ENCODE measurements around the gene NFKBIA.

Gene NFKBIA

DNA sequence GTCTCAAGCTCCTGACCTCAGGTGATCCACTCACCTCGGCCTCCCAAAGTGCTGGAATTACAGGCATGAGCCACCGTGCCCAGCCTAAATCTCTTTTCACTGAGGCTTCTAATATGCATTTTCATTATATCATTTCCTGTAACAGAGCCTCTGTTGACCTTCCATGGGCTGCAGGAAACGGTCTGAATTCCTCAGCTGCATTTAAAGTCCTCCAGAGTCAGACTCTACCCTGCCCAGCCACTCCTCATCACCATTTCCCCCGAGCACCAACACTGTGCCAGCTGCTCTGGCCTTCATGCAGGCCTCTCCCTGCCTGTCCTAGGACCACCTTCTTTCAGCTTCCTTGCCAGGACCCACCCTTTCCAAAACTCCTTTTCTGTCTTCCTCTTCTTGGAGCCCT lies 9.8 kb upstream of the NFKBIA start:
- no peak overlapping the region for H3K4me3 ChIP-seq (ENCODE audit: low read length)
- no peaks in the 10 kb centered on the region for H3K9me3 ChIP-seq (ENCODE audit: insufficient read depth, low read length)
- no peaks in the 10 kb centered on the region for H3K79me2 ChIP-seq (ENCODE audit: low read length)
- H3K27ac ChIP-seq (ENCODE audit: low read length) = no peak overlapping the region
- peaks cover 34% of the 10 kb centered on the region for H3K4me1 ChIP-seq (ENCODE audit: low read length)
- no peak overlapping the region for H3K9ac ChIP-seq (ENCODE audit: low read length)
- H4K20me1 ChIP-seq (ENCODE audit: insufficient read depth, low read length) = no peaks in the 10 kb centered on the region
- no peaks in the 10 kb centered on the region for H3K27me3 ChIP-seq (ENCODE audit: low read depth, low read length)
- TF ChIP-seq, protein P1, sequence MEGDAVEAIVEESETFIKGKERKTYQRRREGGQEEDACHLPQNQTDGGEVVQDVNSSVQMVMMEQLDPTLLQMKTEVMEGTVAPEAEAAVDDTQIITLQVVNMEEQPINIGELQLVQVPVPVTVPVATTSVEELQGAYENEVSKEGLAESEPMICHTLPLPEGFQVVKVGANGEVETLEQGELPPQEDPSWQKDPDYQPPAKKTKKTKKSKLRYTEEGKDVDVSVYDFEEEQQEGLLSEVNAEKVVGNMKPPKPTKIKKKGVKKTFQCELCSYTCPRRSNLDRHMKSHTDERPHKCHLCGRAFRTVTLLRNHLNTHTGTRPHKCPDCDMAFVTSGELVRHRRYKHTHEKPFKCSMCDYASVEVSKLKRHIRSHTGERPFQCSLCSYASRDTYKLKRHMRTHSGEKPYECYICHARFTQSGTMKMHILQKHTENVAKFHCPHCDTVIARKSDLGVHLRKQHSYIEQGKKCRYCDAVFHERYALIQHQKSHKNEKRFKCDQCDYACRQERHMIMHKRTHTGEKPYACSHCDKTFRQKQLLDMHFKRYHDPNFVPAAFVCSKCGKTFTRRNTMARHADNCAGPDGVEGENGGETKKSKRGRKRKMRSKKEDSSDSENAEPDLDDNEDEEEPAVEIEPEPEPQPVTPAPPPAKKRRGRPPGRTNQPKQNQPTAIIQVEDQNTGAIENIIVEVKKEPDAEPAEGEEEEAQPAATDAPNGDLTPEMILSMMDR (IDR thresholded peaks at IDR 0.05; ENCODE audit: low read depth, low read length) = no peak
- TF ChIP-seq EZH2phosphoT487 (IDR thresholded peaks at IDR 0.05; ENCODE audit: low read depth) = no peak
- no peak overlapping the region for H3K4me2 ChIP-seq (ENCODE audit: low read length)
- no peaks in the 10 kb centered on the region for H3K36me3 ChIP-seq (replicated peaks; ENCODE audit: low read depth, low read length)
- H2AFZ ChIP-seq (ENCODE audit: low read depth, low read length) = 0 out of 2 replicates have a peak overlapping the region, but pooled peaks have one; percentile 9

DNA sequence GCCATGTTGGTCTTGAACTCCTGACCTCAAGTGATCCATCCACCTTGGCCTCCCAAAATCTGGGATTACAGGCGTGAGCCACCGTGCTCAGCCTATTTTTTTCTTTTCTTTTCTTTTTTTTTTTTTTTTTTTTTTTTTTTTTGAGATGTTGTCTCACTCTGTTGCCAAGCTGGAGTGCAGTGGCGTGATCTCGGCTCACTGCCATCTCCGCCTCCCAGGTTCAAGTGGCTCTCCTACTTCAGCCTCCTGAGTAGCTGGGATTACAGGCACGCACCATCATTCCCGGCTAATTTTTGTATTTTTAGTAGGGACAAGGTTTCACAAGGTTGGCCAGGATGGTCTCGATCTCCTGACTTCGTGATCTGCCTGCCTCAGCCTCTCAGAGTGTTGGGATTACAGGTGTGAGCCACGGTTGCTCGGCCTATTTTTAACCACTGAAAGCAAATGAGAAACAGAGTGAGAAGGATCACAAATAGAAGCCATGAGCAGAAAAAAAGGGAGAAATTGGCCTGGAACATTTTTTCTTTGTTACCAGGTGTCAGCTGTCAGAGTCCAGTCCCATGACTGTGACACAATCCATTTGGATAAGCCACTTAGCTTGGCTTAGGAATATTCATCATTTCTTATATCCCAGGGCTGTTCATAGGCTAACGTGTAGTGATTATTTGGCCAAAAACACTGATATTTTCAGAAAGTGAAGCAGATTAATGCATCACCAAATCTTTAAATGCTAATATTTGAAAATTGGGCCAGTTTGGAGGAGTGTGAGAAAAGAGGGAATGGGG lies 7.9 kb upstream of the NFKBIA start:
- no peak overlapping the region for H3K27ac ChIP-seq (ENCODE audit: low read length)
- peak overlapping the region; percentile 57 for H3K4me2 ChIP-seq (ENCODE audit: low read length)
- H4K20me1 ChIP-seq (ENCODE audit: insufficient read depth, low read length) = no peaks in the 10 kb centered on the region
- no peak for TF ChIP-seq EZH2phosphoT487 (IDR thresholded peaks at IDR 0.05; ENCODE audit: low read depth)
- TF ChIP-seq, protein P1 (IDR thresholded peaks at IDR 0.05; ENCODE audit: low read depth, low read length) = no peak
- H3K27me3 ChIP-seq (ENCODE audit: low read depth, low read length) = no peaks in the 10 kb centered on the region
- peaks cover 46% of the 10 kb centered on the region for H3K4me1 ChIP-seq (ENCODE audit: low read length)
- H3K36me3 ChIP-seq (replicated peaks; ENCODE audit: low read depth, low read length) = no peaks in the 10 kb centered on the region
- 0 out of 2 replicates have a peak overlapping the region, but pooled peaks have one; percentile 69 for H2AFZ ChIP-seq (ENCODE audit: low read depth, low read length)
- no peaks in the 10 kb centered on the region for H3K79me2 ChIP-seq (ENCODE audit: low read length)
- H3K9ac ChIP-seq (ENCODE audit: low read length) = no peak overlapping the region
- no peaks in the 10 kb centered on the region for H3K9me3 ChIP-seq (ENCODE audit: insufficient read depth, low read length)
- no peak overlapping the region for H3K4me3 ChIP-seq (ENCODE audit: low read length)

DNA sequence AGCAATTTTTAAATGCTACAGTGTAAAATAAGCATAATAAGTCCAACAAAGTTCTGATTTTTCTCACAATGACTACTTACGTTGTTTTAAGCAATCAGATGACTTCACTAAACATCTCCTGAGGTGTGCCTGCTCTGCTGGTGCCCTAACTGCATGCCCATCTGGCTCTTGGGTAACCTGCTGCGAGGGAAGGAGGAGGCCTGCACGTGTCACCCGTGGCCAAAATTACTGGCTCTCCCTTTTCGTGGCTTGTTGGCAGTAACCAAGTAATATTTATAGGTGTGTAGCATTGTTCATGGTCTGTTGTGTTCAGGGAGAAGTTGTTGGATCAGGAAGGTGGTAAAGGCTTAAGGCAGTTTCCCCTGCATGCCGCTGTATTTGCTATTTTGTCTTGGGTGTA lies 6.3 kb upstream of the NFKBIA start:
- H3K4me1 ChIP-seq (ENCODE audit: low read length) = peaks cover 46% of the 10 kb centered on the region
- H3K4me2 ChIP-seq (ENCODE audit: low read length) = no peak overlapping the region
- no peak overlapping the region for H2AFZ ChIP-seq (ENCODE audit: low read depth, low read length)
- H3K79me2 ChIP-seq (ENCODE audit: low read length) = peaks cover 3% of the 10 kb centered on the region; the same call in 1 of the 2 replicates
- H3K4me3 ChIP-seq (ENCODE audit: low read length) = no peak overlapping the region
- H3K9me3 ChIP-seq (ENCODE audit: insufficient read depth, low read length) = no peaks in the 10 kb centered on the region
- no peaks in the 10 kb centered on the region for H4K20me1 ChIP-seq (ENCODE audit: insufficient read depth, low read length)
- no peak overlapping the region for H3K27ac ChIP-seq (ENCODE audit: low read length)
- no peak for TF ChIP-seq EZH2phosphoT487 (IDR thresholded peaks at IDR 0.05; ENCODE audit: low read depth)
- TF ChIP-seq, protein P1 (IDR thresholded peaks at IDR 0.05; ENCODE audit: low read depth, low read length) = no peak
- H3K27me3 ChIP-seq (ENCODE audit: low read depth, low read length) = no peaks in the 10 kb centered on the region
- H3K36me3 ChIP-seq (replicated peaks; ENCODE audit: low read depth, low read length) = no peaks in the 10 kb centered on the region
- no peak overlapping the region for H3K9ac ChIP-seq (ENCODE audit: low read length)

DNA sequence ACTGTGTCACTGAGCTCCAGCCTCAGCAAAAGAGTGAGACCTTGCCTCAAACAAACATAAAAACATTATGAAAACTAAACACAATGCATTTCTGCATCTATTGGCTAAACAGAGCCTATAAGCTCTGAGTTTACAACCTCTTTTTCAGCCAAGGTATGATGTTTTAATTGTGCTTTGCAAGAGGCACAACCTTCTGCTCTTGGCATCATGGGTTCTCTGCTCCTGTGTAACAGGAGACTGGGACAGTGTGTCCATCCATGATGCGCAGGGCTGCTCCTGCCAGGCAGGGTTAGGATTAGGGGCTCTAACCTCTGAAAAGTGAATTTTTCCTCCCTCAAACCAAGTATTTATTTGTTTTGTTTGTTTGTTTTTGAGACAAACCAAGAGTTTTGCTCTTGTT lies 5.0 kb upstream of the NFKBIA start:
- Histone ChIP-seq H3K27me3 (ENCODE audit: low read depth, low read length) (no peaks in the 10 kb centered on the region), H3K4me2 (ENCODE audit: low read length) (no peak overlapping the region), H3K9ac (ENCODE audit: low read length) (no peak overlapping the region), H3K79me2 (ENCODE audit: low read length) (peaks cover 12% of the 10 kb centered on the region), H3K4me1 (ENCODE audit: low read length) (peaks cover 43% of the 10 kb centered on the region), H3K9me3 (ENCODE audit: insufficient read depth, low read length) (no peaks in the 10 kb centered on the region), H4K20me1 (ENCODE audit: insufficient read depth, low read length) (no peaks in the 10 kb centered on the region), H3K27ac (ENCODE audit: low read length) (no peak overlapping the region), H3K36me3 (replicated peaks; ENCODE audit: low read depth, low read length) (no peaks in the 10 kb centered on the region), H3K4me3 (ENCODE audit: low read length) (no peak overlapping the region), H2AFZ (ENCODE audit: low read depth, low read length) (no peak overlapping the region)
- no peak for TF ChIP-seq EZH2phosphoT487 (IDR thresholded peaks at IDR 0.05; ENCODE audit: low read depth)
- TF ChIP-seq, protein P1 (IDR thresholded peaks at IDR 0.05; ENCODE audit: low read depth, low read length) = no peak

Measured in OCI-LY3 (cell line).